Measurements from ENCODE around the gene VWC2L. TPM values are rescaled to one million over a fixed set of nuclear protein-coding genes. Genes with fewer than 3 reads are reported as not detected.

Gene VWC2L
- total RNA-seq = not detected
- not detected for polyA plus RNA-seq

GRCh38 chr2:214410918-214411554 lies at the start of gene VWC2L:
Gene VWC2L (plus strand): TSS chr2:214411054. CDS start chr2:214414194, 3,140 bp downstream.
- H3K4me1 ChIP-seq (ENCODE audit: insufficient read depth) = no peaks in the 10 kb centered on the region
- peak; percentile 46 for DNase-seq (ENCODE audit: extremely low spot score)
- no peaks in the 10 kb centered on the region for H3K36me3 ChIP-seq (ENCODE audit: insufficient read depth)
- 12% methylated on average over 19 of the region's 19 CpGs for WGBS
- no peak within 1 kb of the TSS for H3K27ac ChIP-seq (ENCODE audit: low read depth)
- no peak within 1 kb of the TSS for H3K4me3 ChIP-seq (ENCODE audit: low read depth, low read length)

- WGBS = 88% methylated on average over 4 of the region's 4 CpGs
- Histone ChIP-seq H3K27ac (ENCODE audit: low read depth) (no peak overlapping the region), H3K36me3 (ENCODE audit: insufficient read depth) (no peaks in the 10 kb centered on the region), H3K4me3 (ENCODE audit: low read depth, low read length) (no peak overlapping the region), H3K4me1 (ENCODE audit: insufficient read depth) (no peaks in the 10 kb centered on the region)
- no peak for DNase-seq (ENCODE audit: extremely low spot score)
Measured at GRCh38 chr2:214361116-214361515, 49.7 kb upstream of the VWC2L start.

- no peak overlapping the region for H3K4me3 ChIP-seq (ENCODE audit: low read depth, low read length)
- WGBS = 71% methylated on average over 1 of the region's 1 CpG
- H3K36me3 ChIP-seq (ENCODE audit: insufficient read depth) = no peaks in the 10 kb centered on the region
- DNase-seq (ENCODE audit: extremely low spot score) = no peak
- H3K4me1 ChIP-seq (ENCODE audit: insufficient read depth) = no peaks in the 10 kb centered on the region
- no peak overlapping the region for H3K27ac ChIP-seq (ENCODE audit: low read depth)
Measured at GRCh38 chr2:214365549-214365948, 45.3 kb upstream of the VWC2L start.

- H3K27ac ChIP-seq (ENCODE audit: low read depth) = no peak overlapping the region
- no peaks in the 10 kb centered on the region for H3K36me3 ChIP-seq (ENCODE audit: insufficient read depth)
- WGBS = 58% methylated on average over 3 of the region's 3 CpGs
Measured at GRCh38 chr2:214367171-214367570, 43.7 kb upstream of the VWC2L start.

GRCh38 chr2:214376618-214377285 lies 34.1 kb upstream of the VWC2L start:
- H3K4me1 ChIP-seq (ENCODE audit: insufficient read depth) = no peaks in the 10 kb centered on the region
- H3K27ac ChIP-seq (ENCODE audit: low read depth) = no peak overlapping the region
- 73% methylated on average over 7 of the region's 7 CpGs for WGBS
- DNase-seq (ENCODE audit: extremely low spot score) = no peak
- H3K36me3 ChIP-seq (ENCODE audit: insufficient read depth) = no peaks in the 10 kb centered on the region
- H3K4me3 ChIP-seq (ENCODE audit: low read depth, low read length) = no peak overlapping the region

More at GRCh38 chr2:214367171-214367570, 43.7 kb upstream of the VWC2L start:
- no peaks in the 10 kb centered on the region for H3K4me1 ChIP-seq (ENCODE audit: insufficient read depth)
- H3K4me3 ChIP-seq (ENCODE audit: low read depth, low read length) = no peak overlapping the region
- DNase-seq (ENCODE audit: extremely low spot score) = no peak

GRCh38 chr2:214377286-214377624 lies 33.6 kb upstream of the VWC2L start:
- Histone ChIP-seq H3K36me3 (ENCODE audit: insufficient read depth) (no peaks in the 10 kb centered on the region), H3K4me1 (ENCODE audit: insufficient read depth) (no peaks in the 10 kb centered on the region), H3K27ac (ENCODE audit: low read depth) (no peak overlapping the region), H3K4me3 (ENCODE audit: low read depth, low read length) (no peak overlapping the region)
- DNase-seq (ENCODE audit: extremely low spot score) = no peak
- 88% methylated on average over 5 of the region's 5 CpGs for WGBS

GRCh38 chr2:214378455-214379103 lies 32.3 kb upstream of the VWC2L start:
- no peaks in the 10 kb centered on the region for H3K4me1 ChIP-seq (ENCODE audit: insufficient read depth)
- H3K36me3 ChIP-seq (ENCODE audit: insufficient read depth) = no peaks in the 10 kb centered on the region
- DNase-seq (ENCODE audit: extremely low spot score) = no peak
- H3K4me3 ChIP-seq (ENCODE audit: low read depth, low read length) = no peak overlapping the region
- 46% methylated on average over 3 of the region's 3 CpGs for WGBS
- no peak overlapping the region for H3K27ac ChIP-seq (ENCODE audit: low read depth)

GRCh38 chr2:214379227-214379626 lies 31.6 kb upstream of the VWC2L start:
- 86% methylated on average over 1 of the region's 1 CpG for WGBS

GRCh38 chr2:214380681-214381080 lies 30.2 kb upstream of the VWC2L start:
- no peak for DNase-seq (ENCODE audit: extremely low spot score)
- Histone ChIP-seq H3K36me3 (ENCODE audit: insufficient read depth) (no peaks in the 10 kb centered on the region), H3K4me1 (ENCODE audit: insufficient read depth) (no peaks in the 10 kb centered on the region), H3K4me3 (ENCODE audit: low read depth, low read length) (no peak overlapping the region), H3K27ac (ENCODE audit: low read depth) (no peak overlapping the region)
- 70% methylated on average over 5 of the region's 5 CpGs for WGBS

More at GRCh38 chr2:214379227-214379626, 31.6 kb upstream of the VWC2L start:
- Histone ChIP-seq H3K4me1 (ENCODE audit: insufficient read depth) (no peaks in the 10 kb centered on the region), H3K4me3 (ENCODE audit: low read depth, low read length) (no peak overlapping the region), H3K36me3 (ENCODE audit: insufficient read depth) (no peaks in the 10 kb centered on the region), H3K27ac (ENCODE audit: low read depth) (no peak overlapping the region)
- no peak for DNase-seq (ENCODE audit: extremely low spot score)

GRCh38 chr2:214382229-214382628 lies 28.6 kb upstream of the VWC2L start:
- H3K36me3 ChIP-seq (ENCODE audit: insufficient read depth) = no peaks in the 10 kb centered on the region
- H3K27ac ChIP-seq (ENCODE audit: low read depth) = no peak overlapping the region
- WGBS = 51% methylated on average over 2 of the region's 2 CpGs
- no peak overlapping the region for H3K4me3 ChIP-seq (ENCODE audit: low read depth, low read length)
- no peak for DNase-seq (ENCODE audit: extremely low spot score)
- H3K4me1 ChIP-seq (ENCODE audit: insufficient read depth) = no peaks in the 10 kb centered on the region

GRCh38 chr2:214386720-214387119 lies 24.1 kb upstream of the VWC2L start:
- H3K36me3 ChIP-seq (ENCODE audit: insufficient read depth) = no peaks in the 10 kb centered on the region
- no peak for DNase-seq (ENCODE audit: extremely low spot score)
- no peaks in the 10 kb centered on the region for H3K4me1 ChIP-seq (ENCODE audit: insufficient read depth)
- H3K27ac ChIP-seq (ENCODE audit: low read depth) = no peak overlapping the region
- H3K4me3 ChIP-seq (ENCODE audit: low read depth, low read length) = no peak overlapping the region
- WGBS = 94% methylated on average over 2 of the region's 2 CpGs

GRCh38 chr2:214389334-214389733 lies 21.5 kb upstream of the VWC2L start:
- H3K4me3 ChIP-seq (ENCODE audit: low read depth, low read length) = no peak overlapping the region
- H3K36me3 ChIP-seq (ENCODE audit: insufficient read depth) = no peaks in the 10 kb centered on the region
- H3K4me1 ChIP-seq (ENCODE audit: insufficient read depth) = no peaks in the 10 kb centered on the region
- no peak for DNase-seq (ENCODE audit: extremely low spot score)
- no peak overlapping the region for H3K27ac ChIP-seq (ENCODE audit: low read depth)

GRCh38 chr2:214393796-214394195 lies 17.1 kb upstream of the VWC2L start:
- Histone ChIP-seq H3K4me3 (ENCODE audit: low read depth, low read length) (no peak overlapping the region), H3K27ac (ENCODE audit: low read depth) (no peak overlapping the region), H3K4me1 (ENCODE audit: insufficient read depth) (no peaks in the 10 kb centered on the region), H3K36me3 (ENCODE audit: insufficient read depth) (no peaks in the 10 kb centered on the region)
- DNase-seq (ENCODE audit: extremely low spot score) = no peak

GRCh38 chr2:214395040-214395439 lies 15.8 kb upstream of the VWC2L start:
- 74% methylated on average over 1 of the region's 1 CpG for WGBS
- Histone ChIP-seq H3K4me3 (ENCODE audit: low read depth, low read length) (no peak overlapping the region), H3K36me3 (ENCODE audit: insufficient read depth) (no peaks in the 10 kb centered on the region), H3K4me1 (ENCODE audit: insufficient read depth) (no peaks in the 10 kb centered on the region), H3K27ac (ENCODE audit: low read depth) (no peak overlapping the region)
- DNase-seq (ENCODE audit: extremely low spot score) = no peak
